Liver (tissue), 9 donors: ENCODE data around the gene SLC35B1. TPM values are rescaled to one million over a fixed set of nuclear protein-coding genes. Genes with fewer than 3 reads are reported as not detected.

ENCODE experiments used
- DNase-seq: peaks from one replicate; pipeline ENCODE4 v3.0.0-alpha.2; 2017; ENCODE audit warnings: low spot score
- H3K27ac ChIP-seq, 2 donors: one replicate each; pipeline ENCODE4 v1.7.0; 2013; ENCODE audit warnings: inconsistent platforms in 2 of 2, low read length in 2 of 2, control low read depth in 1 of 2, low read depth in 1 of 2, mild to moderate bottlenecking in 1 of 2
- H3K27me3 ChIP-seq, 4 donors: one replicate each; pipeline versions ENCODE4 v1.6.1 to v1.7.0; 2013; ENCODE audit warnings: low read length in 3 of 4, inconsistent platforms in 1 of 4, mild to moderate bottlenecking in 1 of 4, moderate library complexity in 1 of 4; ENCODE audit not compliant: control insufficient read depth in 4 of 4, insufficient read depth in 4 of 4
- H3K36me3 ChIP-seq, 4 donors: one replicate each; pipeline versions ENCODE4 v1.6.1 to v1.7.0; 2013; ENCODE audit warnings: low read length in 3 of 4, mild to moderate bottlenecking in 3 of 4, low read depth in 1 of 4, moderate library complexity in 1 of 4; ENCODE audit not compliant: control insufficient read depth in 4 of 4, insufficient read depth in 3 of 4
- H3K4me1 ChIP-seq, 4 donors: one replicate each; pipeline versions ENCODE4 v1.6.1 to v1.7.0; 2013; ENCODE audit warnings: low read length in 3 of 4, mild to moderate bottlenecking in 3 of 4, moderate library complexity in 1 of 4; ENCODE audit not compliant: control insufficient read depth in 4 of 4, insufficient read depth in 4 of 4
- H3K4me3 ChIP-seq, 3 donors: one replicate each; pipeline versions ENCODE4 v1.6.1 to v1.7.0; 2013; ENCODE audit warnings: low read length in 3 of 3, control low read depth in 1 of 3, low read depth in 1 of 3, mild to moderate bottlenecking in 1 of 3
- H3K9ac ChIP-seq, 2 donors: one replicate each; pipeline ENCODE4 v1.7.0; 2013; ENCODE audit warnings: low read length in 2 of 2, mild to moderate bottlenecking in 2 of 2, moderate library complexity in 2 of 2, control low read depth in 1 of 2, low read depth in 1 of 2
- H3K9me3 ChIP-seq, 4 donors: one replicate each; pipeline versions ENCODE4 v1.6.1 to v1.7.0; 2013; ENCODE audit warnings: low read length in 3 of 4; ENCODE audit not compliant: control insufficient read depth in 4 of 4
- EGR1 ChIP-seq, 2 donors: IDR thresholded peaks; 2 replicates each; pipeline ENCODE4 v1.6.1; 2016 to 2018; ENCODE audit warnings: antibody characterized with exemption in 2 of 2, low read depth in 2 of 2
- FOXA1 ChIP-seq: IDR thresholded peaks from 2 replicates; pipeline ENCODE4 v1.6.1; 2016; ENCODE audit warnings: antibody characterized with exemption
- FOXA2 ChIP-seq: IDR thresholded peaks from 2 replicates; pipeline ENCODE4 v1.6.1; 2016; ENCODE audit warnings: antibody characterized with exemption
- GABPA ChIP-seq, 2 donors: IDR thresholded peaks in 1 of 2; conservative IDR thresholded peaks in 1 of 2; 2 replicates each; pipeline ENCODE4 v1.6.1; 2016; ENCODE audit warnings: antibody characterized with exemption in 2 of 2, mild to moderate bottlenecking in 1 of 2, moderate library complexity in 1 of 2
- HNF4A ChIP-seq, 2 donors: conservative IDR thresholded peaks; 2 replicates each; pipeline ENCODE4 v1.6.1; 2016; ENCODE audit warnings: antibody characterized with exemption in 2 of 2, mild to moderate bottlenecking in 2 of 2
- HNF4G ChIP-seq: IDR thresholded peaks from 2 replicates; pipeline ENCODE4 v1.6.1; 2016; ENCODE audit warnings: antibody characterized with exemption
- NR2F2 ChIP-seq: IDR thresholded peaks from 2 replicates; pipeline ENCODE4 v1.6.1; 2016; ENCODE audit warnings: antibody characterized with exemption
- RAD21 ChIP-seq, 2 donors: IDR thresholded peaks; 2 replicates each; pipeline ENCODE4 v1.6.1; 2016; ENCODE audit warnings: antibody characterized with exemption in 2 of 2, mild to moderate bottlenecking in 2 of 2
- RXRA ChIP-seq, 2 donors: IDR thresholded peaks; 2 replicates each; pipeline ENCODE4 v1.6.1; 2017 to 2018; ENCODE audit warnings: antibody characterized with exemption in 2 of 2, mild to moderate bottlenecking in 1 of 2
- SP1 ChIP-seq: IDR thresholded peaks from 2 replicates; pipeline ENCODE4 v1.6.1; 2018; ENCODE audit warnings: antibody characterized with exemption, mild to moderate bottlenecking
- TAF1 ChIP-seq: conservative IDR thresholded peaks from 2 replicates; pipeline ENCODE4 v1.6.1; 2016; ENCODE audit warnings: antibody characterized with exemption, mild to moderate bottlenecking
- YY1 ChIP-seq: IDR thresholded peaks from 2 replicates; pipeline ENCODE4 v1.6.1; 2016; ENCODE audit warnings: antibody characterized with exemption, mild to moderate bottlenecking
- WGBS: extraction: QIAGEN DNeasy Blood & Tissue Kit; methylation state at CpG from one replicate; pipeline ENCODE4 v1.1.7; 2013; 5-methylcytosine and 5-hydroxymethylcytosine counted together
- polyA plus RNA-seq, 2 donors: library from polyadenylated mRNA; stranded (reverse) in 1 of 2; unstranded in 1 of 2; fragments of 200-250 nt in 1 of 2; fragments of >200 nt in 1 of 2; fragmentation: Nextera tagmentation in 1 of 2; extraction: Ambion mirVana in 1 of 2; gene quantifications; one replicate each; pipeline versions ENCODE4 v1.2.1 to v1.2.3, GENCODE V29; 2013 to 2015
- total RNA-seq, 2 donors: library from RNA; depleted of rRNA; stranded (reverse); fragments of >200 nt; gene quantifications; one replicate each; pipeline ENCODE4 v1.2.3, GENCODE V29; 2014
- TF ChIP-seq, protein P1 (sequence below): IDR thresholded peaks from 2 replicates; pipeline ENCODE4 v1.6.1; 2016; ENCODE audit warnings: antibody characterized with exemption, mild to moderate bottlenecking
- TF ChIP-seq, protein P2 (sequence below): fragments of 150-350 bp; IDR thresholded peaks from 2 replicates; pipeline ENCODE4 v1.5.1; 2017; ENCODE audit warnings: improper control_type of control experiment, low read depth, low read length; ENCODE audit not compliant: missing input control
- TF ChIP-seq, protein P3 (sequence below): IDR thresholded peaks from 2 replicates; pipeline ENCODE4 v1.6.1; 2016; ENCODE audit warnings: antibody characterized with exemption
- donor health status: healthy.
- donor health status: healthy.
- donor health status: healthy.
- donor health status: healthy.
- donor health status: healthy.

The SLC35B1 gene
- total and polyA plus RNA-seq, 4 donors, result 29.8 to 90.1 (median 76.8) TPM

DNA sequence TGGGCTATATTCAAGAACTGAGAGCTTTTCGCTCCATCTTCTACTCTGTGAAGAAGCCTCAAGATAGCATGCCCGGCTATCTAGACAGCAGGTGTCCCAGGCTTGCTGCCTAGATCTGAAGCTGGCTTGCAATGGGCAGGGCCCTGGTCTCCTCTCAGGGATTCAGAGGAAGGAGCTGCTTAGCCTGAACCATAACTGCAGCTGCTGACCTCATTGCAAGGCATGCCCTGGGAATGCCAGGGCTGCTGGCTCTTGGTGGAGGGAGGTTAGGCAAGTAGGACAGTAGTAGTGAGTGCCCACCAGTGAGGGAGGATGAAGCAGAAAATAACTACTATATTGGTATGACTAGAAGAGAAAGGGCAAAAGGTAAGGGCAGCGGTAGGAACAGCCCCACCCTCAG lies 21.3 kb upstream of the SLC35B1 start:
- H3K9me3 ChIP-seq, result no peaks in the 10 kb centered on the region
- peaks cover 0 to 2% (median 0%) of the 10 kb centered on the region in 4 donors for H3K36me3 ChIP-seq
- no peak for DNase-seq
- TF ChIP-seq RXRA (IDR thresholded peaks at IDR 0.05) (no peak), YY1 (no peak), NR2F2 (no peak), RAD21 (IDR thresholded peaks at IDR 0.05) (no peak), HNF4A (conservative IDR thresholded peaks at IDR 0.05) (no peak), FOXA2 (no peak), SP1 (no peak), TAF1 (no peak), FOXA1 (no peak), HNF4G (no peak), GABPA (IDR thresholded peaks at IDR 0.05 in 1 of 2, conservative IDR thresholded peaks at IDR 0.05 in 1 of 2) (no peak), EGR1 (IDR thresholded peaks at IDR 0.05; ENCODE audit: low read depth in 2 of 2) (no peak)
- TF ChIP-seq, protein P1, sequence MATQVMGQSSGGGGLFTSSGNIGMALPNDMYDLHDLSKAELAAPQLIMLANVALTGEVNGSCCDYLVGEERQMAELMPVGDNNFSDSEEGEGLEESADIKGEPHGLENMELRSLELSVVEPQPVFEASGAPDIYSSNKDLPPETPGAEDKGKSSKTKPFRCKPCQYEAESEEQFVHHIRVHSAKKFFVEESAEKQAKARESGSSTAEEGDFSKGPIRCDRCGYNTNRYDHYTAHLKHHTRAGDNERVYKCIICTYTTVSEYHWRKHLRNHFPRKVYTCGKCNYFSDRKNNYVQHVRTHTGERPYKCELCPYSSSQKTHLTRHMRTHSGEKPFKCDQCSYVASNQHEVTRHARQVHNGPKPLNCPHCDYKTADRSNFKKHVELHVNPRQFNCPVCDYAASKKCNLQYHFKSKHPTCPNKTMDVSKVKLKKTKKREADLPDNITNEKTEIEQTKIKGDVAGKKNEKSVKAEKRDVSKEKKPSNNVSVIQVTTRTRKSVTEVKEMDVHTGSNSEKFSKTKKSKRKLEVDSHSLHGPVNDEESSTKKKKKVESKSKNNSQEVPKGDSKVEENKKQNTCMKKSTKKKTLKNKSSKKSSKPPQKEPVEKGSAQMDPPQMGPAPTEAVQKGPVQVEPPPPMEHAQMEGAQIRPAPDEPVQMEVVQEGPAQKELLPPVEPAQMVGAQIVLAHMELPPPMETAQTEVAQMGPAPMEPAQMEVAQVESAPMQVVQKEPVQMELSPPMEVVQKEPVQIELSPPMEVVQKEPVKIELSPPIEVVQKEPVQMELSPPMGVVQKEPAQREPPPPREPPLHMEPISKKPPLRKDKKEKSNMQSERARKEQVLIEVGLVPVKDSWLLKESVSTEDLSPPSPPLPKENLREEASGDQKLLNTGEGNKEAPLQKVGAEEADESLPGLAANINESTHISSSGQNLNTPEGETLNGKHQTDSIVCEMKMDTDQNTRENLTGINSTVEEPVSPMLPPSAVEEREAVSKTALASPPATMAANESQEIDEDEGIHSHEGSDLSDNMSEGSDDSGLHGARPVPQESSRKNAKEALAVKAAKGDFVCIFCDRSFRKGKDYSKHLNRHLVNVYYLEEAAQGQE, result no peak
- TF ChIP-seq, protein P2, sequence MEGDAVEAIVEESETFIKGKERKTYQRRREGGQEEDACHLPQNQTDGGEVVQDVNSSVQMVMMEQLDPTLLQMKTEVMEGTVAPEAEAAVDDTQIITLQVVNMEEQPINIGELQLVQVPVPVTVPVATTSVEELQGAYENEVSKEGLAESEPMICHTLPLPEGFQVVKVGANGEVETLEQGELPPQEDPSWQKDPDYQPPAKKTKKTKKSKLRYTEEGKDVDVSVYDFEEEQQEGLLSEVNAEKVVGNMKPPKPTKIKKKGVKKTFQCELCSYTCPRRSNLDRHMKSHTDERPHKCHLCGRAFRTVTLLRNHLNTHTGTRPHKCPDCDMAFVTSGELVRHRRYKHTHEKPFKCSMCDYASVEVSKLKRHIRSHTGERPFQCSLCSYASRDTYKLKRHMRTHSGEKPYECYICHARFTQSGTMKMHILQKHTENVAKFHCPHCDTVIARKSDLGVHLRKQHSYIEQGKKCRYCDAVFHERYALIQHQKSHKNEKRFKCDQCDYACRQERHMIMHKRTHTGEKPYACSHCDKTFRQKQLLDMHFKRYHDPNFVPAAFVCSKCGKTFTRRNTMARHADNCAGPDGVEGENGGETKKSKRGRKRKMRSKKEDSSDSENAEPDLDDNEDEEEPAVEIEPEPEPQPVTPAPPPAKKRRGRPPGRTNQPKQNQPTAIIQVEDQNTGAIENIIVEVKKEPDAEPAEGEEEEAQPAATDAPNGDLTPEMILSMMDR, result no peak
- TF ChIP-seq, protein P3, sequence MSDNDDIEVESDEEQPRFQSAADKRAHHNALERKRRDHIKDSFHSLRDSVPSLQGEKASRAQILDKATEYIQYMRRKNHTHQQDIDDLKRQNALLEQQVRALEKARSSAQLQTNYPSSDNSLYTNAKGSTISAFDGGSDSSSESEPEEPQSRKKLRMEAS, result no peak
- H3K4me1 ChIP-seq, result peaks cover 2 to 17% (median 15%) of the 10 kb centered on the region in 4 donors
- H3K27me3 ChIP-seq, result no peaks in the 10 kb centered on the region
- H3K4me3 ChIP-seq, result no peak overlapping the region
- no peak overlapping the region for H3K27ac ChIP-seq
- 89% methylated on average over 3 of the region's 3 CpGs for WGBS
- H3K9ac ChIP-seq, result no peak overlapping the region

DNA sequence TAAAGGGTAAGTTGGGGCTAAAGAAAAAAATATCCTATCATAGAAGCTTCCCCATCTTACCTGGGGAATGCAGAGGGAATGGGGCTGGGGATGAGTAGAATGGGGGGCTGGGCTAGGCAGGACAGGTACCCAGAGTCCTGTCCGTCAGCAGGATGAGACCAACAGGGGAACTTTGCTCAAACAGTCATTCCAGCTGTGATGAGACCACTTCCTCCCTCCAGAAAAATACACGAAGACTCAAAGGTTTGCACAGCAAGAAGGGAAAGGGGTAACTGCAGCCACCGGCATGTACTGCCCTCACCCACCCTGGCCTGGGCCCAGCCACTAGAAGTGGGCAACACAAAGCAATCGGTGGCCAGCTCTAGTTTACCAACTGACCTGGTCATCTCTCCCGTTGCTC lies 20.7 kb upstream of the SLC35B1 start:
- WGBS, result 80% methylated on average over 5 of the region's 5 CpGs
- DNase-seq, result no peak
- Histone ChIP-seq H3K27ac (no peak overlapping the region), H3K4me3 (no peak overlapping the region), H3K9ac (no peak overlapping the region), H3K27me3 (no peaks in the 10 kb centered on the region), H3K9me3 (no peaks in the 10 kb centered on the region), H3K36me3 (peaks cover 0 to 2% (median 0%) of the 10 kb centered on the region in 4 donors), H3K4me1 (peaks cover 2 to 17% (median 15%) of the 10 kb centered on the region in 4 donors)
- TF ChIP-seq, protein P3, result no peak
- TF ChIP-seq SP1, result no peak
